HG03103 (cell line): ENCODE measurements around the gene DLG2.
A peak's percentile ranks its signal among the peaks of the same experiment; 100 is the strongest.
"Not testable (repeated sequence)": the region's sequence is repeated elsewhere in the genome, so short reads cannot be mapped to it uniquely, and the experiment has no call there.

Experiments used
- ATAC-seq: cut with Tn5 transposase; IDR thresholded peaks from one replicate; pipeline ENCODE4 v1.9.1; 2021; ENCODE audit warnings: low read depth; ENCODE audit not compliant: unreplicated experiment

Gene DLG2

GRCh38 chr11:83809274-83809673 is 1817.9 kb downstream of the DLG2 start:
- ATAC-seq = no peak

GRCh38 chr11:83801799-83802198 is 1825.3 kb downstream of the DLG2 start:
- ATAC-seq = no peak

GRCh38 chr11:83793310-83793709 is 1833.8 kb downstream of the DLG2 start:
- no peak for ATAC-seq

- ATAC-seq = no peak
These were observed 1835.6 kb downstream of the DLG2 start for GRCh38 chr11:83791557-83791956.

GRCh38 chr11:83785942-83786341 is 1841.2 kb downstream of the DLG2 start:
- no peak for ATAC-seq

GRCh38 chr11:83784419-83784818 is 1842.7 kb downstream of the DLG2 start:
- ATAC-seq = no peak

- no peak for ATAC-seq
These were observed 1844.8 kb downstream of the DLG2 start for GRCh38 chr11:83782329-83782728.

- ATAC-seq = no peak
These were observed 1847.3 kb downstream of the DLG2 start for GRCh38 chr11:83779876-83780275.

GRCh38 chr11:83778596-83778995 is 1848.5 kb downstream of the DLG2 start:
- no peak for ATAC-seq

GRCh38 chr11:83773950-83774880 is 1852.9 kb downstream of the DLG2 start:
- no peak for ATAC-seq

GRCh38 chr11:83768489-83768888 is 1858.7 kb downstream of the DLG2 start:
- no peak for ATAC-seq

GRCh38 chr11:83766932-83767331 is 1860.2 kb downstream of the DLG2 start:
- no peak for ATAC-seq

GRCh38 chr11:83764643-83765042 is 1862.5 kb downstream of the DLG2 start:
- ATAC-seq = peak; percentile 55

GRCh38 chr11:83760932-83761331 is 1866.2 kb downstream of the DLG2 start:
- no peak for ATAC-seq

- ATAC-seq = no peak
These were observed 1868.0 kb downstream of the DLG2 start for GRCh38 chr11:83759148-83759547.

- ATAC-seq = no peak
These were observed 1876.1 kb downstream of the DLG2 start for GRCh38 chr11:83751041-83751440.

- no peak for ATAC-seq
These were observed 1880.1 kb downstream of the DLG2 start for GRCh38 chr11:83746921-83747585.

- no peak for ATAC-seq
These were observed 1882.4 kb downstream of the DLG2 start for GRCh38 chr11:83744620-83745192.

GRCh38 chr11:83736684-83737083 is 1890.5 kb downstream of the DLG2 start:
- no peak for ATAC-seq

GRCh38 chr11:83734120-83734519 is 1893.0 kb downstream of the DLG2 start:
- no peak for ATAC-seq

- not testable (repeated sequence) for ATAC-seq
These were observed 1895.9 kb downstream of the DLG2 start for GRCh38 chr11:83731288-83731687.
